Measurements from ENCODE around the gene FAM222A. TPM values are rescaled to one million over a fixed set of nuclear protein-coding genes. Genes with fewer than 3 reads are reported as not detected.
A peak's percentile ranks its signal among the peaks of the same experiment; 100 is the strongest.

The FAM222A gene
- total RNA-seq, 4 donors from 2014 or later: 1.4 to 3.0 (median 1.8) TPM

DNA sequence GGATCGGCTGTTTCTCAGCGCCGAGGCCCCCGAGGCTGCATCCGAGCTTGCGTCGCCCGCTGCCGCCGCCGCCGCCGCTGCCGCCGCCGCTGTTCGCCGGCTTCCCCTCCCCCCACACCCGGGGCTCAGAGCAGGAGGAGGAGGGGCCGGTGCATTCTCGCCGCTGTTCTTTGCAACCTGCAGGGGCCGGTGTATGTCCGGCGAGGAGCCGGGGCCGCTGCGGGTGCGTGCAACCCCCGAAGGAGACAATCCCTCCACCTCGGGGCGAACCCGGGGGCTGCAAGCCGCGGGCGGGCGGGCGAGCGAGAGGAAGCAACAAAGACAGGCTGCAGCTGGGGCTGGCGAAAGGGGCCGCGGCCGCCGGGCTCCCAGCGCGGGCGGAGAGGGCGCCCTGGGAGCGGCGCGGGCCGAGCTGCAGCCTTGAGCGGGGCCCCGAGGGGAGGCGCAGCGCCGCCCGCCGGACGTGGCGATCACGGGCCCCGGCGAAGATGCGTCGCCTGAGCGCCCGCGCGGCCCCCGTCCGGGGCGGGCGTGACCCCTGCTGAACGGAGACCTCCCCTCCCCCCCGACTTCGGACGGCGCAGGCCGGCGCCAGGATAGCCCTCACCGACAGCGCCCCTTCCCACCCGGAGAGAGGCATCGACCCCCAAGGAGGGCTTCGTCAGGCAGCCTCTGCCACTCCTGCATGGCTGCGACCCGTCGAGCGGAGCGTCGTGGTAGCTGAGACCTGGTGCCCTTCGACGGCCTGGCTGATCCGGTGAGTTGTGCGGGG lies 702 bp downstream of the FAM222A start:
- in situ Hi-C loops (cut with MboI; ENCODE audit: low pct_ligation_motif_present in 1 of 4, low pct_unique_long_range_greater_than_20kb in 1 of 4, low sequenced_read_pairs in 3 of 4): no loop called here
- DNase-seq: peak; percentile 69
- 3% methylated on average over 77 of the region's 96 CpGs; no CpG with 5 or more reads in 1 of the 2 donors for WGBS, 2 donors (ENCODE audit: low coverage in 1 of 2)
- intact Hi-C loops (cut with DNase I; ENCODE audit: low total_unique reads): loop anchor here (10.0 kb wide), 1 partner anchor 60 kb away; no protein-coding TSS in a partner anchor
- Histone ChIP-seq H3K9me3 (no peaks in the 10 kb centered on the region), H3K36me3 (no peaks in the 10 kb centered on the region), H3K4me1 (peaks cover 8 to 31% (median 22%) of the 10 kb centered on the region in 4 donors), H3K4me3 (peak overlapping the region; percentile 53 to 62 (median 58)), H3K27ac (peak overlapping the region; percentile 77 to 86 (median 82)), H3K27me3 (peaks cover 10% of the 10 kb centered on the region)
- TF ChIP-seq EP300 (IDR thresholded peaks at IDR 0.05; ENCODE audit: low read depth) (no peak), POLR2A (IDR thresholded peaks at IDR 0.05) (no peak), POLR2AphosphoS5 (IDR thresholded peaks at IDR 0.05) (no peak)
- TF ChIP-seq, protein P1, sequence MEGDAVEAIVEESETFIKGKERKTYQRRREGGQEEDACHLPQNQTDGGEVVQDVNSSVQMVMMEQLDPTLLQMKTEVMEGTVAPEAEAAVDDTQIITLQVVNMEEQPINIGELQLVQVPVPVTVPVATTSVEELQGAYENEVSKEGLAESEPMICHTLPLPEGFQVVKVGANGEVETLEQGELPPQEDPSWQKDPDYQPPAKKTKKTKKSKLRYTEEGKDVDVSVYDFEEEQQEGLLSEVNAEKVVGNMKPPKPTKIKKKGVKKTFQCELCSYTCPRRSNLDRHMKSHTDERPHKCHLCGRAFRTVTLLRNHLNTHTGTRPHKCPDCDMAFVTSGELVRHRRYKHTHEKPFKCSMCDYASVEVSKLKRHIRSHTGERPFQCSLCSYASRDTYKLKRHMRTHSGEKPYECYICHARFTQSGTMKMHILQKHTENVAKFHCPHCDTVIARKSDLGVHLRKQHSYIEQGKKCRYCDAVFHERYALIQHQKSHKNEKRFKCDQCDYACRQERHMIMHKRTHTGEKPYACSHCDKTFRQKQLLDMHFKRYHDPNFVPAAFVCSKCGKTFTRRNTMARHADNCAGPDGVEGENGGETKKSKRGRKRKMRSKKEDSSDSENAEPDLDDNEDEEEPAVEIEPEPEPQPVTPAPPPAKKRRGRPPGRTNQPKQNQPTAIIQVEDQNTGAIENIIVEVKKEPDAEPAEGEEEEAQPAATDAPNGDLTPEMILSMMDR (IDR thresholded peaks at IDR 0.05): peak in 4 of 5 experiments; percentile 20 to 33 (median 22)

DNA sequence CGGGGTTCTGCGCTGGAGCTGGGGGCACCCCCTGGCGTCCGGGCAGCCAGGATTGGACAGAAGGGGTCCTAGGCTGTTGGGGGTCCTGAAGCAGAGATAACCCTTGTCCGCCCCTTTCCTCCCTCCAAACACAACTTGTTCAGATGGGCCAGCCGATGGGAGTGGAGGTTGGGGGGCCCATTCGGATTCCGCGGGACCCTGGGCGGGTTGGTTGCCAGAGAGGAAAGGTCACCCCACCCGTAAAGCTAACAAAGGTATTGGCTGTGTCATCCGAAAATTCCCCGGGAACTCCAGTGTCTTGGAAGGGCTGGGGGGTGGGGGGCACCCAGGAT lies 1.3 kb downstream of the FAM222A start:
- H3K4me3 ChIP-seq: peak overlapping the region in 3 of 4 donors; percentile 53 to 62 (median 56)
- peaks cover 10% of the 10 kb centered on the region for H3K27me3 ChIP-seq
- peak overlapping the region; percentile 77 to 86 (median 82) for H3K27ac ChIP-seq
- H3K36me3 ChIP-seq: no peaks in the 10 kb centered on the region
- TF ChIP-seq, protein P1 (IDR thresholded peaks at IDR 0.05): no peak
- TF ChIP-seq POLR2A (IDR thresholded peaks at IDR 0.05) (no peak), EP300 (IDR thresholded peaks at IDR 0.05; ENCODE audit: low read depth) (no peak), POLR2AphosphoS5 (IDR thresholded peaks at IDR 0.05) (no peak)
- WGBS, 2 donors (ENCODE audit: low coverage in 1 of 2): 25% methylated on average over 13 of the region's 13 CpGs; no CpG with 5 or more reads in 1 of the 2 donors
- DNase-seq: no peak
- peaks cover 8 to 31% (median 22%) of the 10 kb centered on the region in 4 donors for H3K4me1 ChIP-seq
- intact Hi-C loops (cut with DNase I; ENCODE audit: low total_unique reads): loop anchor here (5.0 to 10.0 kb wide), 2 partner anchors 60 to 968 kb away; no protein-coding TSS in a partner anchor
- H3K9me3 ChIP-seq: no peaks in the 10 kb centered on the region
- in situ Hi-C loops (cut with MboI; ENCODE audit: low pct_ligation_motif_present in 1 of 4, low pct_unique_long_range_greater_than_20kb in 1 of 4, low sequenced_read_pairs in 3 of 4): no loop called here

DNA sequence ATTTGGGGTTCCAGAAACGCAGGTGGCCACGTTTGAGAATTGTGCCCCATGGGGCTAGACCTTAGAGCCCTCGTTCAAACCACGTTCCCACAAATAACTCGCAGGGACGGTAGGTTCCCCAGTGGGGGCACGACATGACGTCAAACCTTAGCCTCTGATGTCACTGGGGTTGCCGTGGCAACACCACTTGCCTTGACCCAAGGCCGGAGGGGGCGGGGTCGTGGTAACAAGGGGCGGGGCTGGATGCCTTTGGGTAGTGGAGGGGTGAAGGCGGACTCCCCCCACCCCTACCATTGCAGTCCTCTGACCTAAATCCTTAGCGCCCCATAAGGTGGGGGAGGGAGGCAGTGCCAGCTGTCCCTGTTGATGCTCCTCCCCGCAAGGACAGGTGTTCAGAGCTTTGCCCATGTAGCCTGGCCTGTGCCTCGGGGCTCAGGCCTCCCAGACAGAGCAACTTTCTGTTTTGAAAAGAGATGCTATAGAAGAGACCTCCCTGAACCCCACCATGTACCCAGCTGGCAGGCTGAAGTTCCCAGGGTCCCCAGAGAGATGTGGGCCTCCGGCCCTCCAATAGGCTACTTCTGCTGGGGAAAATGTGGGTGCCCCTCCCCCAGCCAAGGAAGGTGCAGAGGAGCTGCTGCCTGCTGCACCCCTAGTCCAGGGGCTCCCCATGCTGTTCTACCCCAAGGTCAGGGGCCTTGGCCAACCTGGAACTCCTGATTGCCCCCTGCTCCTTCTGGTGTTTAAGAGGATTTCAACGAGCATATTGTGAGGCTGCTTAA lies 1.9 kb downstream of the FAM222A start:
- in situ Hi-C loops (cut with MboI; ENCODE audit: low pct_ligation_motif_present in 1 of 4, low pct_unique_long_range_greater_than_20kb in 1 of 4, low sequenced_read_pairs in 3 of 4) (no loop called here), intact Hi-C loops (cut with DNase I; ENCODE audit: low total_unique reads) (loop anchor here (5.0 to 10.0 kb wide), 2 partner anchors 59 to 968 kb away; no protein-coding TSS in a partner anchor)
- no peak for TF ChIP-seq POLR2AphosphoS5 (IDR thresholded peaks at IDR 0.05)
- TF ChIP-seq EP300 (IDR thresholded peaks at IDR 0.05; ENCODE audit: low read depth): no peak
- TF ChIP-seq POLR2A (IDR thresholded peaks at IDR 0.05): no peak
- TF ChIP-seq, protein P1 (IDR thresholded peaks at IDR 0.05): no peak
- no peaks in the 10 kb centered on the region for H3K9me3 ChIP-seq
- H3K36me3 ChIP-seq: no peaks in the 10 kb centered on the region
- peak; percentile 51 for DNase-seq
- 31% methylated on average over 18 of the region's 19 CpGs; no CpG with 5 or more reads in 1 of the 2 donors for WGBS, 2 donors (ENCODE audit: low coverage in 1 of 2)
- H3K27me3 ChIP-seq: peaks cover 10% of the 10 kb centered on the region
- H3K4me1 ChIP-seq: peaks cover 8 to 31% (median 22%) of the 10 kb centered on the region in 4 donors
- peak overlapping the region; percentile 77 to 86 (median 82) for H3K27ac ChIP-seq
- H3K4me3 ChIP-seq: peak overlapping the region in 2 of 4 donors; percentile 56 to 62

DNA sequence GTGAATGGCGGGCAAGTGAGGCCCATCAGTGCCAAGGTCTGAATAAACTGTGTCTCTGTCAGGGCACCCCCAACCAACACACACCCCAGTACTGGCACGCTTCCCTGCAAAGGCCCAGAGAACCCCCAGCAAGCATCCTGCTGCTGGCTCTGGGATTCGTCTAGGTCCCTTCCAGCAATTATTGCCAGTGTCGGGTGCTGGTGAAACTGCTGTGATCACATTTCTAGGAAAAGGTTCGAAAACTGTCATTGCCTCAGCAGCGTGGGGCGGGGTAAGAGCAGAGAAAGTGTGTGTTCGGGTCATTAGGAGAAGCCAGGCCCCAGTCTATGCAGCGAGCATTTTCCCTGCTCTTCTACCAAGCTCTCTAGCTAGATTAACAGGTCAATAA lies 2.5 kb downstream of the FAM222A start:
- peaks cover 8 to 33% (median 22%) of the 10 kb centered on the region in 4 donors for H3K4me1 ChIP-seq
- intact Hi-C loops (cut with DNase I; ENCODE audit: low total_unique reads): loop anchor here (5.0 to 10.0 kb wide), 2 partner anchors 59 to 969 kb away; no protein-coding TSS in a partner anchor
- 51 to 67% methylated on average over 3 to 9 of the region's 9 CpGs for WGBS, 2 donors (ENCODE audit: low coverage in 1 of 2)
- no peaks in the 10 kb centered on the region for H3K36me3 ChIP-seq
- TF ChIP-seq EP300 (IDR thresholded peaks at IDR 0.05; ENCODE audit: low read depth) (no peak), POLR2AphosphoS5 (IDR thresholded peaks at IDR 0.05) (no peak), POLR2A (IDR thresholded peaks at IDR 0.05) (no peak)
- TF ChIP-seq, protein P1 (IDR thresholded peaks at IDR 0.05): no peak
- H3K4me3 ChIP-seq: no peak overlapping the region
- peak overlapping the region; percentile 8 to 86 (median 33) for H3K27ac ChIP-seq
- H3K27me3 ChIP-seq: peaks cover 10% of the 10 kb centered on the region
- no peak for DNase-seq
- in situ Hi-C loops (cut with MboI; ENCODE audit: low pct_ligation_motif_present in 1 of 4, low pct_unique_long_range_greater_than_20kb in 1 of 4, low sequenced_read_pairs in 3 of 4): no loop called here
- no peaks in the 10 kb centered on the region for H3K9me3 ChIP-seq
